ENCODE measurements around the gene ABCA2.
"Not testable (repeated sequence)": the region's sequence is repeated elsewhere in the genome, so short reads cannot be mapped to it uniquely, and the experiment has no call there.

Gene ABCA2

DNA sequence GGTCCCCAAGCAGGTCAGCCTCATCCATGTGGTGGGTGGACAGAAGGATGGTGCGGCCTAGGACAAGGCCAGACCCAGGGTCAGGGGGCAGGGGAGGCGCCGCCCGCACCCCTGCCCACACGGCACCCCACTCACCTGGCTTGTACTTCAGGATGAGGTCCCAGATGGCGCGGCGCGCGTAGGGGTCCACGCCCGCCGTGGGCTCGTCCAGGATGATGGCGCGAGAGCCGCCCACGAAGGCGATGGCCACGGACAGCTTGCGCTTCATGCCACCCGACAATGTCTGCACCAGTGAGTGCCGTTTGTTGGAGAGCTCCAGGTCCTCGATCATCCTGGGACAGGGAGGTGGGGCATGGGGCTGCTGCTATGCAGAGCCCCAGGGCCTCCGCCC is 12.5 kb downstream of the ABCA2 start:
- no peak for DNase-seq

DNA sequence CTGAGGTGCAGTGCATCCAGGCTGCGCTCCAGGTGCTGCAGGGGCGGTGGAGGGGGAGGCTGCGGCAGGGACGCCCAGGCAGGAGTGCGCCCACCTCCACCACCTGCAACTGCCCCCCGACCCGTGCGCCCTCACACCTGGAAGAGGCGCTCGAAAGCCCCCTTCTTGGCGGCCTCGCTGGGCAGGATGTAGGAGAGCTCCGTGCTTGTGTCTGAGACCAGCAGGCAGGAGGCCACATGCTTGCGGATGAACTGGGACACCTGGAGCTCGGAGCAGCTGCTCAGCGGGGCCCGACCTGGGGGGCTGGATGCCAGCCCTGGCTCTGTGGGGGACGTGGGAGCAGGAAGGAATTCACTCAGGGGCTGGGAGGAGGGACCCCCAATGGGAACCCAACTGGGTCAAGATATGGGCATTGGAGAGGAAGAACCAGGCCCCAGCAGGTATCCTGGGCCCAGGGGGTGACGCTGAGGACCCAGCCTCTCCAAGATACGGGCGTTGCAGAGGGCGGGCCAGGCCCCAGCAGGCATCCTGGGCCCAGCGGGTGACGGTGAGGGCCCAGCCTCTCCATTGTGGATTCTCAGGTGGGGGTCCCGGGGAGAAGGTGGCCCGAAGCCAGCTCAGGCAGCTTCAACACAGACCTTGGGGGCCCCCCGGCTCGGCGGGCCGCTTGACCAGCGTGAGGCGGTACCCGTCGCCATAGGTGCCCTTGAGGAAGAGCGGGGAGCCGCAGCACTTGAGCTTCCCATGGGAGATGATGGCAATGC is 13.1 kb downstream of the ABCA2 start:
- no peak for DNase-seq

DNA sequence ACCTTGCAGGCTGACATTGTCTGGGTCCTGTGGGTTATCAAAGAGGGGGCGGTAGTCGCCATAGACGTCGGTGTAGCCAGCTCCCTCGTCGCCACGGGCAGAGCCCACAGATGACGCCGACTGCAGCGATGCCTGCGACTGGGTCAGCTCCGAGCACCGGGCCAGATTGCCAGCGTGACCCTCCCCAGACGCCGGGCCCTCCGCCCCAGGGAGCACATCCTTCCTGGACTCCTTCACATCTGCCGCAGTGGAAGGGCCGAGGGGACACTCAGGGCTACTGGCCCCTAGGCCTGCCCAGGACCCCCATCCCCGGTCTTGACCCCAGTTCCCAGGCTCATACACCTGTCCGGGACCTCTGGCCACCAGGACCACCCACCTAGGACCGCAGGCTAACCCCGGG is 13.9 kb downstream of the ABCA2 start:
- no peak for DNase-seq

- DNase-seq: no peak
Measured at GRCh38 chr9:137013571-137013940, 14.5 kb downstream of the ABCA2 start.

- no peak for DNase-seq
Measured at GRCh38 chr9:137012694-137013570, 15.1 kb downstream of the ABCA2 start.

- DNase-seq: no peak
Measured at GRCh38 chr9:137011907-137012675, 15.9 kb downstream of the ABCA2 start.

GRCh38 chr9:137011156-137011555 is 16.9 kb downstream of the ABCA2 start:
- no peak for DNase-seq

GRCh38 chr9:137009938-137010732 is 17.9 kb downstream of the ABCA2 start:
- DNase-seq: no peak

DNA sequence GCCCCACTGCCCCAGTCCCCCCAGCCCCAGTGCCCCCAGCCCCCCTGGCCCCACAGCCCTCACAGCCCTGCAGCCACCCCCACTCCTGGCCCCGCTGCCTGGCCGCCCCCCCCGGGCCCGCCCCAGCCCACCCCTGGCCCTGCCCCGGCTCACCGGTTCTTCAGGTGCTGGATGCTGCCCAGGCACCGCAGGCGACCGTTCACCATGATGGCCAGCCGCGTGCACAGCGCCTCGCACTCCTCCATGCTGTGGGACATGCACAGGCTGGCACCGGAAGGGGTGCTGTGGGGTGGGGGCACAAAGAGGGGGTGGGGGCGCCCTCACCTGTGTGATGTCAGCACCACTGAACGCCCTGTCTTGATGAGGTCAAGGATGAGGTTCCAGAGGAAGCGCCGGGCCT is 18.8 kb downstream of the ABCA2 start:
- no peak for DNase-seq

DNA sequence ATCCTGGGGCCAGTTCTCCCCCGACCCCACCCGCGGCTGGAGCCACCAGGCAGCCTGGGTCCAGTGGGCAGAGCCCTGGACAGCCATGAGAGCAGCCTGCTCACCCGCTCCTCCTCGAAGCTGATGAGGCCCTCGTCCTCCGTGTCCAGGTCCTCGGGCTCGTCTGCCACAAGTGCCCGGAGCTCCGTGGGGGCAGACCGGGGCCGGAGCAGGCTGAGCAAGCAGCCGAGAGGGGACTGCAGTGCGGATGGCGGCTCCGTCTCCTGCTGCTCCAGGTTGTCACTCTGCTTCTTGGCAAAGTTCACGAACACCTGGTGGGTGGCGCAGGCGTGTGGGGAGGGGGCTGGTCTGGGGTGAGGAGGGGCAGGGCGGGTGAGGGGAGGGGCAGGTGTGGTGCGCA is 19.7 kb downstream of the ABCA2 start:
- DNase-seq: no peak

- DNase-seq: no peak
Measured at GRCh38 chr9:137007816-137008270, 20.2 kb downstream of the ABCA2 start.

GRCh38 chr9:137007108-137007815 is 20.8 kb downstream of the ABCA2 start:
- no peak for DNase-seq

DNA sequence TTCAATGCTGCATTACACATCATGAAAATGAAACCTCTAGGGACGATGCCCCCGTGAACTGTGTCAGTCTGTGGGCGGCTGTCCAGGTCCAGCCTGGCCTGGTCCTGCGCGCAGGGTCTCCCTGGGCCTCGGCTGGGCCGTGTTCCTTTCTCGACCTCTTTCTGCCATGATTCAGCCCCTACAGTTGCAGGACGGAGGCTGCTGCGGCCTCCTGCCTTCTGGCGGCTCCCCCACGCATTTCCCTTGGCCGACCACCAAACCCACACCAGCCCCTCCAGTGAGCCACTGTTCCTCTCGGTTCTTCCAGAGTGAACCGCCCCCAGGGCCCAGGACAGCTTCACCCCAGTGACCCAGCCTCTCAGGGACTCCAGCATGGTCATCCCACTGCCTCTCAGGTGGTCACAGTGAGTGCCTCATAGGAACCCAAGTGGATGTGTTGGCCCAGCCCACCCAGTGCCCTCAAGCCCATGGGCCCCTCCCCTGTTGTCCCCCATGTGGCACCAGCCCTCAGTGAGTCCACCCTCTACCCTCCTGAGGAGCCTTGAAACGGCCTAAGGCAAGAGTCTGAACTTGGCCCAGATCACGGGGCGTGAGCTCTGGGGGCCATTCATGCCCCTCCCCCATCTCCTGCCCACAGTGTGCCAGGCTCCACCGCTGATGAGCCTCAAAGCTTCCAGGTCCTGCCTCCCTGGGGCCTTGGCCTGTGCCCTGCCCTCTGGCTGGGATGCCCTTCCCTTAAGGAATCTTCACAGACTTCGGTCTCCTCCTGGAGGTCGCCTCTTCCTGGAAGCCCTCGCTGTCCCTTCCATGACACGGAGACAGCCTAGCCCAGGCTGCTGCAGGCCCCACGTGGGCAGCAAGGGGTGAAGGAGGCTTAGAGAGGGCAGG is 21.7 kb downstream of the ABCA2 start:
- no peak for DNase-seq

- not testable (repeated sequence) for DNase-seq
Measured at GRCh38 chr9:137004285-137004684, 23.8 kb downstream of the ABCA2 start.

DNA sequence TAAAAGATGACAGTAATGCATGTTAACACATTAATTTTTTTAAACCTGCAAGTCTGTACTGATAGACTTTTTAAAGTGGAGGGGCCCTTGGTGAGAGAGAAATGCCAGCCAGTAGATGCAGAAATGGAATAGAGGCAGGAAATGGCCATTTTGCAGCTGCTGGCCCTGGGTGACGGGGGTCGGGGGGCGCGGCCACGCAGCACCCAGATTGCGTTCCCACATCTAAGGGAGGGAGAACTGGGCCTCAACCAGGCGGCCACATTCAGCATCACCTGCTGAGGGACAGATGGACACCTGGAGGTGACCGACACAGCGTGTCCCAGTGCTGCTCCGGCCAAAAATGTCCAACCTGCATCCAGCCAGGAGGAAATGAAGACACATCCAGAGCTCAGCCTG is 25.4 kb downstream of the ABCA2 start:
- no peak for DNase-seq

DNA sequence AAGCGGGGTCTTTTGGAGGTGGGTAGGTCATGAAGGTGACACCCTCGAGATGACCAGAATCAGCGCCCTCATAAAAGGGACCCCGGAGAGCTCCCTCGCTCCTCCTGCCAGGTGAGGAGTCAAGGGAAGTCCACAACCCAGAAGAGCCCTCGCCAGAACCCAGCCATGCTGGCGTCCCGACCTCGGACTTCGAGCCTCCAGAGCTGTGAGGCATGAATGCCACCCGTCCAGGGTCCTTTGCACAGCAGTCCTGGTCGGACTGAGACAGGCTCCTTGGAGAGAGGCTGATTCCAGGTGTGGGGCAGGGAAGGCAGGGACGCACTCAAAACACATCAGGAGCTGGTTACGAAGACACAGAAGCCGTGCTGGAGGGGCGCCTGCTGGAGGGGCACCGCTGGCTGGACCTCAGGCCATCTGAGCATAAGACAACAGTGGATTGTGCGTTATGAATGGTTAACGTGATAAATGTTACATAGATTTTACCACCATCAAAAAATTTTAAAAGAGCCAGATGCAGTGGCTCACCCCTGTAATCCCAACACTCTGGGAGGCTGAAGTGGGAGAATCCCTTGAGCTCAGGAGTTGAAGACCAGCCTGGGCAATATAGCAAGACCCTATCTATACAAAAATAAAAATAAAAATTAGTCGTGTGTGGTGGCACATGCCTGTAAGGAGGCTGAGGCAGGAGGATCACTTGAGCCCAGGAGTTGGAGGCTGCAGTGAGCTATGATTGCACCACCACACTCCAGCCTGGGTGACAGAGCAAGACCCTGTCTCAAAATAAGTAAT is 26.0 kb downstream of the ABCA2 start:
- no peak for DNase-seq

DNA sequence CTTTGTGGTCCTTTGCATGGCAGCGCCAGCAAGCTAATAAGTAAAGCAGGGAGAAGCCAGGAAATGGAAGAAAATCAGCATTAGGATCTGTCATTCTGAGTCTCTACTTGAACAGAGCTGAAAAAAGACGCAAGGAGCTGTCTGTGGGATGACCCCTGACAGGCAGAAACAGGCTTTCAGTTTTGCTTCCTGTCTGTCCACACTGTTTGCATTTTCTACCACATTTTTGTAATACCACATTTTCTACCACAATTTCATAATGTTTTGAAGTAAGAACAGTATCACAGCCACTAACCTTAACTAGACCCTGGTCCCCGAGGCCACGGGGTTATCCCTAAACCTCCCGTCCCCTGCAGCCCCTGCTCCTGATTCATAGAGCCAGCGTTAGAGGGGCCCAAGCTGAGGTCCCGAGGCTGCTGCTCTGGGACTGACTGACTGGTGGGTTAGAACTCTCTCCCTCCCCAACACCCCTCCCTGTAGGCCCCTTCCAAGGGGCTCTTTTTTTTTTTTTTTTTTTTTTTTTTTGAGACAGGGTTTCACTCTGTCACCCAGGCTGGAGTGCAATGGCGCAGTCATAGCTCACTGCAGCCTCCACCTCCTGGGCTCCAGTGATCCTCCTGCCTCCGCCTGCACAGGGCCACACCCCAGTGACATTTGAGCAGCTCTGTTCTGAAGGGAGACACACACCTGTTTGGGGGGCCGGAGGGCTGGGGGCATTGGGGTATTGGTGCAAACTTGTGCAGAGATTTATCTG is 27.7 kb downstream of the ABCA2 start:
- no peak for DNase-seq

DNA sequence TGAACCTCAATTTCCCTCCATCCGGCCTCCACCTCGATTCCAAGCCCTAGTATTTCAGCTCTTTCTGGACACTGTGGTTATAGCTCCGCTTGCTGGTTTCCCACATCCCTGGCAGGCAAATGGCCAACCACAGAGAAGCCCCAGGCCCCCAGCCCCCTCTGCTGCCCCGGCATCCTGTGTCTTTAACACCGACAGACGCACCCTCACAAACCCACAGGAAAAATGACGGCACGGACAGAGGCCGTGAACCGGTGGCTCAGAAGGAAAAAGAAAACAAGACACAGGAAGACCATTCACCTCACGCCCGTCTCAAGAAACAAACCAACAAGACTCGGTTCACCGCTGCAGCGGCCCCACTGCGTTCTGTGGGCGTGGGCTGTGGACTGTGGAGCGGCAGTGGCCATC is 30.2 kb downstream of the ABCA2 start:
- no peak for DNase-seq

- DNase-seq: no peak
Measured at GRCh38 chr9:136997371-136997770, 30.7 kb downstream of the ABCA2 start.

Data from NCI-H1436 (cell line).